ENCODE data around the gene COQ8A.
"Not testable (repeated sequence)": the region's sequence is repeated elsewhere in the genome, so short reads cannot be mapped to it uniquely, and the experiment has no call there.

COQ8A gene

DNA sequence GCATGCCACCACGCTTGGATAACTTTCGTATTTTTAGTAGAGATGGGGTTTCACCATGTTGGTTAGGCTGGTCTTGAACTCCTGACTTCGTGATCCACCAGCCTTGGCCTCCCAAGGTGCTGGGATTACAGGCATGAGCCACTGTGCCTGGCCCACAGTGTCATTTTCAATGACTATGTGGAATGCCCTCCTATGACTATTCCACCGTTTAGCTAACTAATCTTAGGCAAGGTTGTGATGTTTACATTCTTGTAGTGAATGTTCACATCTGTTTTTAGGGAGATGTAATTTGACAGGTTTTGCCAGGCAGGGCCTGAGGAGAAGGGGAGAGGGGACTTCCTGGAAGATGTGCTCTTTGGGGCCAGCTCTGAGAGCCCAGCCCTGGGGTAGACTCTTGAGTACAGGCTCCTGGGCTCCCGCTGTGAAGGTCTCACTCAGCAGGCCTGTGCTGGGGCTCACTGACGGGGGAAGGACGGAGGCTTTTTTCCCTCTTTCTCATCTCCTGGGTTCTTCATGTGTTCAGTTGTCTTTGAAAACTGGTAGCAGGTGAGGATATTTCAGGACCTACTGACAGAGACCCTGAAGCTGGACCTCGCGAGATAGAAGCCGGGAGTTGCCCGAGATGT lies 13.2 kb downstream of the COQ8A start:
- DNase-seq (ENCODE audit: low read depth) = no peak

DNA sequence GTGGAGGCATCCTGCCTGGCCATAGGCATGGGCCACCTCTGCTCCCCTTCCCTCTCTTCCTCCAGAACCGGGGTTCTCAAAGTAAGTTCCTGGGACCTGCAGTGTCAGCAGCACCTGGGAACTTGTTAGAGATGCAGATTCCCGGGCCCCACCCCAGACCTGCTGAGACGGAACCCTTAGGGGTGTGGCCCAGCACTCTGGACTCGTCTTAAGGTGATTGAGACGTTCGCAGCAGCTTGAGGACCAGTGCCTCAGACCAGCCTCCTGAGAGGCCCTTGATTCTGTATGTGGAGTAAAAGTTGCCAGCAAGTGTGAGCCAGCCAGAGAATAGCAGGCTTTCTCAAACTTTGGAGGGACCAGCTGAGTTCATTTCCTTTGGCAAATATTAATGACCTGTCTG lies 14.2 kb downstream of the COQ8A start:
- DNase-seq (ENCODE audit: low read depth) = no peak

DNA sequence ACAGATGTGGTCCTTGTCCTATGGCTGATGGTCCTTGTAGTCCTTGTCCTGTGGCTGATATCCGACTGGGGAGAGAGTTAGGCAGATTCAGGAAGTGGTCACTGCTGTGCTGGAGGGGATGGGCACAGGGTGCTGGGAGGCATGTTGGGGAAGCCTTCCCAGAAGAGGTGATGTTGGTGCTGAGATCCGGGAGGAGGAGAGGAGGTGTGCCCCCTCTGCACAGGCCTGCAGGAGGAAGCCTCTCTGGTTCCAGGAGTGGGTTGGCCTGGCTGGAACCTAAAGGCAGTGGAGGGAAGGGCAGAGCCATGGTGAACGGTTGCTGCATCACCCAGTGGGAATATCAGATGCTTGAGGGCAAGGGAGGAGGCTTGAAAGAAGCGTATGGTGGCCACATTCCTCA lies 14.7 kb downstream of the COQ8A start:
- DNase-seq (ENCODE audit: low read depth) = no peak

DNA sequence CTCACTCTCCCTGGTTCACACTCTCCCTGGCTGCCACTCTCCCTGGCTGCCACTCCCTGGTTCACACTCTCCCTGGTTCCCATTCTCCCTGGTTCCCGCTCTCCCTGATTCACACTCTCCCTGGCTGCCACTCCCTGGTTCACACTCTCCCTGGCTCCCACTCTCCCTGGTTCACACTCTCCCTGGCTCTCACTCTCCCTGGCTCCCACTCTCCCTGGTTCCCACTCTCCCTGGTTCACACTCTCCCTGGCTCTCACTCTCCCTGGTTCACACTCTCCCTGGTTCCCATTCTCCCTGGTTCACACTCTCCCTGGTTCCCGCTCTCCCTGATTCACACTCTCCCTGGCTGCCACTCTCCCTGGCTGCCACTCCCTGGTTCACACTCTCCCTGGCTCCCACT lies 15.8 kb downstream of the COQ8A start:
- not testable (repeated sequence) for DNase-seq (ENCODE audit: low read depth)

DNA sequence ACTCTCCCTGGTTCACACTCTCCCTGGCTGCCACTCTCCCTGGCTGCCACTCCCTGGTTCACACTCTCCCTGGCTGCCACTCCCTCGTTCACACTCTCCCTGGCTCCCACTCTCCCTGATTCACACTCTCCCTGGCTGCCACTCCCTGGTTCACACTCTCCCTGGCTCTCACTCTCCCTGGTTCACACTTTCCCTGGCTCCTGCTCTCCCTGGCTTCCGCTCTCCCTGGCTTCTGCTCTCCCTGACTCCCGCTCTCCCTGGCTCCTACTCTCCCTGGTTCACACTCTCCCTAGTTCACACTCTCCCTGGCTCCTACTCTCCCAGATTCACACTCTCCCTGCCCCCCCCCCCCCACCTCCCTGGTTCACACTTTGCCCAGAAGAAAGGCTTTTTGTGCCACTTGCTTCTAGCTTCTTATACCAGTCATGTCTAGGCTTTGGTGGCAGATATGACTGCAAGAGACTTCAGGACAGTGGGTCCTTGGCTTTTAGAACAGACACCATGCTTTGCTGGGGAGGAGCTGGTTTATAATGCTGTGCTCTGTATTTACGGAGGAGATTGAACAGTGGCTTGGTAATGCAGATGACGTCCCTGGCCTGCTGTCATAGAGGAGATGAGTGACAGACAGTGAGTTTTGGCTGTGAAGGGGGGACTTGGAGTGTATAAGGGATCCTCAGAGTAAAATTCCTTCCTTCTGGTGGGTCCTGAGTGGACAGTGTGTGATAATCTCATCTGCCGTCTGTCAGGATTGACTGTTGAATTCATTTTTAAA lies 17.0 kb downstream of the COQ8A start:
- no peak for DNase-seq (ENCODE audit: low read depth)

DNA sequence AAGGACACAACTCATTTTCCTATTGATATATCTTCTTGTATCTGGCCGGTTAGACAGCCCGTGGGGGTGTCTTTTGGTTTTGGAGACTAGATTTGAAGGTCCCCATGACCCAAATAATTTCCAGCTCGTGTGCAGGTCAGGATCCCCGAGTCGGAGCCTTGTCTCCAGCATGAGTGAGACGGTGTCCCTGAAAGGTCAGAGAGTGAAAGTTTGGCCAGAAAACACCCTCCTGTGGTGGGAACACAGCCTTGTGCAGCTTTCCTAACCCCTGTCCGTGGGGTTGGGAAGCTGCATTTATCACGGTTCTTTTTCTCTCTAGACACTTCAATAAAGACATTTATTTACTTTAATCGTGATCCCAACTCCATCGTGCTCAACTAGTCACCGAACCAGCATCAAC lies 17.6 kb downstream of the COQ8A start:
- DNase-seq (ENCODE audit: low read depth) = no peak

DNA sequence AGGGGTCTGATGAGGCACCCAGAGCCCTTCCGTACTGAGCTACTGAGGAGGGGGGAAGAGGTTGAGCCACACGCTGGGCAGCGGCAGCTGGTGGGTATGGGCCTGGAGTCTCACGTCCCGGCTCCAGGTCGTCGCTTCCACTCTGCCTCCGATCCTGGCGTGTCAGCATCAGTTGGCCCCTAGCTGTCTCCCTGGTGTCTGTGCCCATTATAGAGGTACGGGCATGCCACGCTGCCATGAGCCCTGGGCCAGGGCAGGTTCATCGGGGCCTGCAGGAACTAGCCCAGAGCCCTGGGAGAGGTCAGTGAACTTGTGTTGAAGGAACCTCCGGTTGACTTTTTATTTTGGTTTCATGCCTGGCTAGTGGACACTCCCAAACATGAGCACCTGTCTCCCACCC lies 18.2 kb downstream of the COQ8A start:
- no peak for DNase-seq (ENCODE audit: low read depth)

DNA sequence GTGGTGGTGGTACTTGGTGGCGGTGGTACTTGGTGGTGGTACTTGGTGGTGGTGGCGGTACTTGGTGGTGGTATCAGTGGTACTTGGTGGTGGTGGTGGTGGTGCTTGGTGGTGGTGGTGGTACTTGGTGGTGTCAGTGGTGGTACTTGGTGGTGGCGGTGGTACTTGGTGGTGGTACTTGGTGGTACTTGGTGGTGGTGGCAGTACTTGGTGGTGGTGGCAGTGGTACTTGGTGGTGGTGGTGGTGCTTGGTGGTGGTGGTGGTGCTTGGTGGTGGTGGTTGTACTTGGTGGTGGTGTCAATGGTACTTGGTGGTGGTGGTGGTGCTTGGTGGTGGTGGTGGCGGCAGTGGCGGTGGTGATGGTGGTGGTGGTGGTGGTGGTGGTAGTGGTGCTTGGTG lies 20.2 kb downstream of the COQ8A start:
- DNase-seq (ENCODE audit: low read depth) = no peak

DNA sequence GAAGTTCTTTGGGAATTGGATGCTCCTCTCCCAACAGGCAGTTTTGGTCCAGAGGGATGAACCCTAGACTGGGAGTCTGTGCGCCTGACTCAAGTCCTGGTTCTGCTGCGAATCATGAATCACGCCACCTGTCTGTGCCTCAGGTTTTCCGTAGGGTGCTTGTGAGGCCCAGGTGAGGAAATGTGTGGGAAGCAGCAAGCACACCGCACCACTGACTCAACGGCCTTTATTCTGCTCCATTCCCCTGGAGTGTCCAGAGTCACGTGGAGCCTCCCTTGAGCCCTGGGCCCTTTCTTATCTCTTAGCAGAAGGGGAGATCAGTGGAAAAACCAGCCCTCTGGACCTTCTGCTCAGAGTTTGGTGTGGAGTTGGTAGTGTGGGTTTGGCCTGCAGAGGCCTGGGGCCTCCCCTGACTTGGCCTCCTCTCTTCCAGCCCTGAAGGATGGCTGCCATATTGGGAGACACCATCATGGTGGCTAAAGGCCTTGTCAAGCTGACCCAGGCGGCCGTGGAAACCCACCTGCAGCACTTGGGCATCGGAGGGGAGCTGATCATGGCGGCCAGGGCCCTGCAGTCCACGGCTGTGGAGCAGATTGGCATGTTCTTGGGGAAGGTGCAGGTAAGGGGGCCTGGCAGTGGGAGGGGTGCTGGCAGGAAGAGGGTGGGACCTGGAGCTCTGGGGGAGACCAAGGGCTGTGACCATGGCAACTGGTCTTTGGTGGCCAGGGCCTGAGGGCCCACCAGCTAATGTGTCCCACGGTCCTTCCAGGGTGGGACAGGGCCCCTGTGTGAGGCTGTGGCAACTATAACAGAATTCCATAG lies 21.1 kb downstream of the COQ8A start:
- DNase-seq (ENCODE audit: low read depth) = no peak

DNA sequence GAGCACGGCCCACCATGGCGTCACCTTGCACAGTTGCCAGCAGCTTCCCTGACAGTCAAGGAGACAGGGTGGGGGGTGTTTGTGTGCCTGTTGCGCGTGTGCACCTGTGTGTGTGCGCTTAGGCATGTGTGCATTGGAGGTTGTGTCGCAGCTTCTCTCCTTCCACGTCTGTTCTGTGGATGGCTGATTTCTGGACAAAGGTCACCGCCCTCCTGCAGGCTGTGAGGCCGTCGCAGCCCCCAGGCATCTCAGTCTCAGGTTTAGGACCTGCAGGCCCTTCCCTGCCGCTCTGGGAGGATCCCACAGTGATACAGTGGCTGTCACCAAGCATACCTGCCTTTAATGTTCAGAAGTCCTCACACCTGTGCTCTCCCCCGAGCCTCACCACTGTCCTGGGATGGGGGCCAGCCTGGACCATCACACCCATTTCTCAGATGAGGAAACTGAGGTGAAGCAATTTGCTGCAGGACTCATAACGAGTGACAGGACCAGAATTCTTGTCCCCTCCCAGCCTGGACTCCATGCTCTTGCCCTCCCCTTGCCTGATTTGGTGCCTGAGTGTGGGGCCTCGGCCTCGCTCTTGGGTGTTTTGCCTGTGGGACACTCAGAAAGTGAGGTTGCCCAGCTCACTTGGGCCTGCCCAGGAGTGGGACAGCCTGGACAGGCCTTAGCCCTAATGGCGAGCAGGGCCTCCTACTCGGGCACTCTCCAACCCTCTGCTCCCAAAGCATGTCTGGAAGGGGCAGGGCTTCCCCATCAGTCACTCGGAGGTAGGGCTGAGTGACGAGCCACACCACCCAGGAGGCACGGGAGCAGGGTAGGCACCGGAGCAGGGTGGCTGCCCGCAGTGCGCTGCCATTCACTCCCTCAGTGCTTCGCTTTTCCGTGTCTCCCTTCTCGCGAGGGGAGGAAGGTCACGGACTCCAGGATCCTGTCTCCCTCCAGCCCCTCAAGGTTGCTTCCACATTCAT lies 22.6 kb downstream of the COQ8A start:
- DNase-seq (ENCODE audit: low read depth) = no peak

DNA sequence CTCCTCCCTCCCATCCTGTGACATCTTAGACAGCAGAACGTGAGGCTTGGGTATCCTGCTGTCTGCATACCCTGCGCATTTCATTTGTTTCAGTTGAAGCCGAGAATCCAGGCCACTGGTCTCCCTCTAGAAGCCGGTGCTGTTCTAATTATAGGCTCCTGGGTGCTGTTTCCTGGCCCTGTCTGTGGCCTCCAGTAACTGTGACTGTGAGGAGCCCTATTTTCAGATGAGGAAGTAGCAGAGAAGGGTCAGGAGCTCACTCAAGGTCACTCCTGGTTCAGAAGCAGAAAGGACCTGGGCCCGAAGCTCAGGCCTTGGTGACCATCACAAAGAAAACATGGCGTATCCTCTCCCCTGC lies 24.0 kb downstream of the COQ8A start:
- DNase-seq (ENCODE audit: low read depth) = no peak

DNA sequence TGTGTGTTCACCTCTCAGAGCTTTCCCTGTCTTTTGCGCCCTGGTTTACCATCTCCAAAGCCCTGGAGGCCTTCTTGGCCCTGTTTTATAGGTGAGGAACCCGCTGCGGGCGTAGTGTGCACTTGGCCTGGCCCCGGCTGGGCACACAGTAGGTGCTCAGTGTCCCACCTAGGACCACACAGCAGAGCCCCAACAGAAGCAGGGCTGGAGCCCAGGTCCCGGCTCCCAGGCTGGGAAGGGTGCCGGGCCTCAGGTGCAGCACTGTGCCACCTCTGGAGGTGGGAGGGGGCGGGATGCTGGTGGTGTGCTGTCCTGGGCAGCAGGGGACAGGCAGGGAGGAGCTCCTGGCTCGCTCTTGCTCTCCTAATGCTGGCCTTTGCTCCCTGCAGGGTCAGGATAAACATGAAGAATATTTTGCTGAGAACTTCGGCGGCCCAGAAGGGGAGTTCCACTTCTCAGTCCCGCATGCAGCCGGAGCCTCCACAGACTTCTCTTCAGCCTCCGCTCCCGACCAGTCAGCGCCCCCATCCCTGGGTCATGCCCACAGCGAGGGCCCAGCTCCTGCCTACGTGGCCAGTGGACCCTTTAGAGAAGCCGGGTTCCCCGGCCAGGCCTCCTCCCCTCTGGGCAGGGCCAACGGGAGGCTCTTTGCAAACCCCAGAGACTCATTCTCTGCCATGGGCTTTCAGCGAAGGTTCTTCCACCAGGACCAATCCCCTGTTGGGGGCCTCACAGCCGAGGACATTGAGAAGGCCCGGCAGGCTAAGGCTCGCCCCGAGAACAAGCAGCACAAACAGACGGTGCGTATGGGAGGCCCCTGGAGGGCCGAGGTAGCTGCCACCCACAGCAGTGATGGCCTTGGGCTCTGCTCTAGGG lies 24.8 kb downstream of the COQ8A start:
- DNase-seq (ENCODE audit: low read depth) = no peak

DNA sequence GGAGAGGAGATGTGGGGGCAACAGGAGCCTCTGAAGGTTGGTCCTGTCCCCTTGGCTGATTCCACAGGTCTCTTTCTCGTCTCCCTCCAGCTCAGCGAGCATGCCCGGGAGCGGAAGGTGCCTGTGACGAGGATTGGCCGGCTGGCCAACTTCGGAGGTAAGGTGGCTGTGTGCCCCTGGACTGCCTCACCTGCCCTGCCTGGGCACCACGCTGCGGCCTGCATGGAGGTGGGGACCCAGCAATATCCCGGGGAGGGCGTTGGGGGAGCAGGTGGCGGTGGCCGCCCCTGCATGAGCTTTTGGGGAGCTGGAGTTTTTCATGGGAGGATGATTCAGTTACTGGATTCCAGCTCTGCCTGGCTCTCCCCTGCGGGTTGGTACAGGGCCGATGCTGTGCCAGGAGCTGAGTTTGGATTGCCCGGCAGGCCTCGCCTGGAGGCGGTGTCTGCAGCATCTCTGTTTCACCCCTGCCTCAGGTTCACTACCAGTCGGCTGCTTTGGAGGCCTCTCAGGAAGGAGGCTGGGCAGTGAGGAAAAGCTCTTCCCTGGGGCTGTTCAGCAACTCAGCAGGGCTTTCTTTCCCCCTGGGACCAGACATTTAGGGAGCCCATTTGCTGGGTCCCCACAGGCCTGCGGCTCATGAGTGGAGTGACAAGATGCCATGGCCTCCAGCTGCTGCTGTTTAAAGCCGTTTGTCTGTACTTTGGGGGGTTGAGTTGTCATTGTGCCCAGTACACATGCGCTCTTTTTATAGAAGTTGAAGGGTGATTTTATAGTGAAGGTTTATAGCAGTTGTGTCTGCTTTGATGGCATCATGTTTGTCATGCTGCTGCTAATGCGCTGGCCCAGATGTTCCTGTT lies 25.7 kb downstream of the COQ8A start:
- DNase-seq (ENCODE audit: low read depth) = no peak

DNA sequence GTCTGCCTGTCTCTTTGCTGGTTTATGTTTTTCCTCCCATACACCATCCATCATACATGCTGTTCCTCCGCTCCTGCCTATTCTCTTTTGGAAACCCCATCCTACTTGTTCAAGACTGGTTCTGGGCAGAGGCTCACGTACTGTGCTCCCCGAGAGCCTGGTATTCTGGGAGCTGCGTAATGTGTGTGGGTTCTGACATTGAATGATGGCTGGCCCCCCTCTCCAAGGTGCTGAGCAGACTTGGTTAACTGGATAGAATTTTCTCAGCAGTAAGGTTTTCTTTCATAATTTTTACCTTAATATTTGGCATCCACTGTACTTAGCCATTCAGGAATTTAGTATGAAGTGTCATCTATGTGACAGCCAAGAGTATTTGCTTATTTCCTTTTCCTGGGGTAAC lies 26.6 kb downstream of the COQ8A start:
- no peak for DNase-seq (ENCODE audit: low read depth)

DNA sequence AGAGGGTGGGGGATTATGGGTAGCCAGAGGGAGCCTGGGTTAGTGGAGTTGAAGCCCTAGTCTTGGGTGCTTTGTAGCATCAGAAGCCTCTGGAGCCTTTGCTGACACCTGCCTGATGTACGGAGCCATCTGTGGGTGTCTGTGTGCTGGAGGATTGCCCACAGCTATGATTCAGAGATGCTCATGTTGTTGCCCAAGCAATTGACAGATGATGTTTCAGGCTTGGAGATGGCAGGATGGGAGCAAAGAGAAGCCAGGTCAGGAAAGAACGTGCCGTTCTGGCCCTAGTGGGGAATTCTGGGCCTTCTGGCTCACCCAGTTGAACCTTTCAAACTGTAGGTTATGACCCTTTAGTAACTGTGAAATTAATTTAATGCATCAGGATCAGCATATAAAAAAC lies 27.6 kb downstream of the COQ8A start:
- DNase-seq (ENCODE audit: low read depth) = no peak

DNA sequence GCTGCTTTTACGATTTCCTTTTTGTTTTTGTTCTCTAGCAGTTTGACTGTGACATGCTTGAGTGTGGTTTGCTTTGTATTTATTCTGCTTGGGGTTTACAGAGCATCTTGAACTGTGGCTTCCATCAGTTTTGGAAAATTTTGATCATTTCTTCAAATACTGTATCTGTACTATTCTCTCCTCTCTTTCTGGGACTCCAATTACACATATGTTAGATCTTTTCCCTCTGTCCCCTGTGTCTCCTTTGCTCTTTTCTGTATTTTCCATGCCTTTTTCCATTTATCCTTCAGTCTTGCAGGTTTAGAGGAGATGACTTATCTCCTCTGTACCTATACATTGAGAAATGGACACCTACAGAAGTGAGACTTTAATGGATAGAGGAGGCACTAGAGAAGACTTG lies 31.7 kb downstream of the COQ8A start:
- DNase-seq (ENCODE audit: low read depth) = no peak

DNA sequence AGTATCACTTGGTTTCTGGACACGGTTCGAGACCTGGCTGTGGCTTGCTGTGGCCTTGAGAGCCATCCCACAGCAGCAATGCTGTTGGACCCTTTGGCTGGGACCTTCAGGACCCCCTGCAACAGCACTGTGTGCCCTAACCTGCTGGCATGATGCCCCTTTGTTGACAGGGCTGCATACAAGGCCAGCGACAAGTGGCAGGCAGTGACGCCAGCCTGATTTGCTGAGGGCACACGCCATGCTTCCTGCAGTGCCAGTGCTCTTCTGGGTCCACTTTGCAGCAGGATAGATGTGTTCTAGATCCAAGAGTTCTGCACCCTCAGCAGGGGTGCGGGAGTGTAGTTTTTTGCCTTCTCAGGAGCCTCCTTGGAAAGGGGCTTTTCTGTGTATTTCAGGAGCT lies 32.8 kb downstream of the COQ8A start:
- no peak for DNase-seq (ENCODE audit: low read depth)

DNA sequence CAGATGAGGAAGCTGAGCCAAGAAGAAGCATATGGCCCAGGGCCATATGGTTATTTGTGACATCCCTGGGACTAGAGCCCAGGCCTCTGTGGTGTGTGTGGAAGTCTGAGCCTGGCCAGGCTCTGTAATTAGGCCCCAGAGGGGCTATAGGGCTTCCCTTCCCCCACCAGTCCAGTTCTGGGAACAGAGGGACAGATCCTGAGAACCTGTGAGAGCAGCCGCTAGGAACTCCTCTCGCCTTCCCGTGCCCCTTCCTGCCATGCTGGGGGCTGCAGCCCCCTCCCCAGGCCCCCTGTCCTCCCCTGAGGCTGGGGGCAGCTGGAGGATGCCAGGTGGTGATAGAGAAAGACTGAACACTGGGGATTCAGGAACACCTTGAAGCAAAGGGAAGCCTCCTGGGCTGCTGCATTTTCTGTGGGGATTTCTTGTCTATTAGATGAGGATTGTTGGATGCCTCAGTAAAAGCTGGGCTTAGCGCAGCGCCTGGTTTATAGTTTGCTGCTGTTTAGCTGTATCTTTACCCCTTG lies 33.3 kb downstream of the COQ8A start:
- DNase-seq (ENCODE audit: low read depth) = no peak

DNA sequence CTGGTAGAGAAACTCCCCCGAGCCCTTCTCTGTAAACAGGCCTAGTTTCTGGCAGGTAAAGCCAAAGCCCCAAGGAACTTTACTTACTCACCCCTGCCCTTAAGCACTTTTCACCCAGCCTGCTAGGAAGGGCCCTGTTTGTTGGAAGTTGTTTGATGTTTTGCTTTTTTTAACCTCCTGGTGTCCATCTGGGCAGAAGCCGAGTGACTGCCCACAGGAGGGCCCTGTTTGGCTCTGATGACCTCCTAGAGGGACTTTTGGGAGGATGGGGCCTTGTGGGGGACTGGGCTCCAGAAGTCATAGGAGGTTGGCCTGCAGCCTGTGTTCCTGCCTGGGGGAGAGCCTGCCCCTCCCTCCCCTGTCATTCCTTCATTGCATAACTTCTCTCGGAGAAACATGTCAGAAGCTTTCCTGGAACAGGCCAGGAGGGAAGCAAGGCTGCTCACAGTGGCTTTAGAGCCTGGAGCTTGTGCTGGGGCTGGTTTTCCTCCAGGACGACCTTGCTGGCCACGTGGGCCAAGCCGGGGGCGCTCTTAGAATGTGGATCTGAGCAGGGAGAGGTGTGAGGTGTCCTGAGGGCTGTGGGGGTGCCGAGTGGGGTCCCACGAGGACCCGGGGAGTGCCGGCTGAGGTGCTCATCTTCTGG lies 33.9 kb downstream of the COQ8A start:
- DNase-seq (ENCODE audit: low read depth) = no peak
